OCI-LY3 (cell line): ENCODE measurements around the gene EXTL2.

ENCODE experiments used
- CTCF ChIP-seq: fragments of 200-600, 300-600 bp; sonication (generic); IDR thresholded peaks from 2 replicates; pipeline ENCODE4 v1.5.1; 2014; ENCODE audit warnings: antibody characterized with exemption, low read length, low read depth
- EZH2phosphoT487 ChIP-seq: fragments of 200-600 bp; shearing (Covaris generic); IDR thresholded peaks from 2 replicates; pipeline ENCODE4 v1.6.1; 2018; ENCODE audit warnings: antibody characterized with exemption, mixed run types, low read depth

- TF ChIP-seq CTCF (no peak), EZH2phosphoT487 (no peak)
Observed at GRCh38 chr1:100936194-100936967, 41.7 kb upstream of the EXTL2 start.
